Heart left ventricle (tissue), 16 donors: Measurements from ENCODE around the gene CHEK2. TPM values are rescaled to one million over a fixed set of nuclear protein-coding genes. Genes with fewer than 3 reads are reported as not detected.

Experiments used
- ATAC-seq, 4 donors: fragments of 200-7000 bp; cut with Tn5 transposase; one replicate each; pipeline ENCODE4 v1.9.1; 2020 to 2022; ENCODE audit warnings: moderate library complexity in 4 of 4, mild to moderate bottlenecking in 3 of 4, moderate number of reproducible peaks in 1 of 4
- DNase-seq, 5 donors: peaks; one replicate each; pipeline ENCODE4 v3.0.0-alpha.2; 2020
- H3K27ac ChIP-seq, 12 donors: fragments of 200-600 bp; sonication (generic) in 4 of 12; one replicate each; pipeline versions ENCODE4 v1.5.0 to v1.8.0; 2016 to 2022; ENCODE audit warnings: mild to moderate bottlenecking in 2 of 12
- H3K27me3 ChIP-seq, 9 donors: fragments of 200-600 bp; sonication (generic) in 2 of 9; one replicate each; pipeline versions ENCODE4 v1.5.1 to v1.8.0; 2016 to 2022; ENCODE audit warnings: mild to moderate bottlenecking in 3 of 9
- H3K36me3 ChIP-seq, 9 donors: fragments of 200-600 bp; sonication (generic) in 2 of 9; one replicate each; pipeline versions ENCODE4 v1.5.0 to v1.8.0; 2018 to 2022; ENCODE audit warnings: mild to moderate bottlenecking in 2 of 9
- H3K4me1 ChIP-seq, 12 donors: fragments of 200-600 bp; sonication (generic) in 4 of 12; one replicate each; pipeline versions ENCODE4 v1.5.0 to v1.8.0; 2016 to 2022; ENCODE audit warnings: mild to moderate bottlenecking in 3 of 12
- H3K4me3 ChIP-seq, 12 donors: fragments of 200-600 bp; sonication (generic) in 4 of 12; one replicate each; pipeline versions ENCODE4 v1.5.0 to v1.8.0; 2017 to 2022; ENCODE audit warnings: mild to moderate bottlenecking in 9 of 12, moderate library complexity in 4 of 12
- H3K9me3 ChIP-seq, 12 donors: fragments of 200-600 bp; sonication (generic) in 4 of 12; one replicate each; pipeline versions ENCODE4 v1.5.0 to v1.8.0; 2016 to 2022; ENCODE audit warnings: mild to moderate bottlenecking in 1 of 12
- CTCF ChIP-seq, 12 donors: fragments of 200-600 bp; sonication (generic) in 4 of 12; IDR thresholded peaks; one replicate each; pipeline versions ENCODE4 v1.5.0 to v1.8.0; 2018 to 2022; ENCODE audit warnings: antibody characterized with exemption in 12 of 12, mild to moderate bottlenecking in 5 of 12
- POLR2A ChIP-seq, 2 donors: fragments of 450-650 bp; IDR thresholded peaks; one replicate each; pipeline ENCODE4 v1.6.1; 2017; ENCODE audit warnings: antibody characterized with exemption in 2 of 2, mild to moderate bottlenecking in 2 of 2, moderate library complexity in 2 of 2
- WGBS, 4 donors: extraction: QIAGEN DNeasy Blood & Tissue Kit in 2 of 4; methylation state at CpG; one replicate each; pipeline versions ENCODE4 v1.1.5 to v1.1.7; 2013 to 2018; 5-methylcytosine and 5-hydroxymethylcytosine counted together
- intact Hi-C, 10 donors: fragments of 100-400 bp; cut with DNase I; formaldehyde crosslinking; loops; one replicate each; pipeline versions ENCODE4 v1.11.1 to v1.14.2; 2022
- polyA plus RNA-seq, 2 donors: library from polyadenylated mRNA; stranded (reverse); fragments of 200-250 nt; gene quantifications; one replicate each; pipeline ENCODE4 v1.2.3, GENCODE V29; 2013
- total RNA-seq, 9 donors: library from RNA; depleted of rRNA in 2 of 9; stranded (reverse); fragments of >200 nt in 2 of 9; fragmentation: NEBNext Ultra II Directional in 3 of 9; extraction: Animal tissue kit (Norgen Biotek cat#: 25700) in 3 of 9; gene quantifications; one replicate each; pipeline versions ENCODE4 v1.1.0 to v1.2.4, GENCODE V29; 2016 to 2023
- donor health status: ischemic (EF 13 %, LVEDD 7.1; RV severe dilation, severe dysfunction).
- donor health status: healthy with polysubstance abuse.
- donor health status: DM: no; HTN: yes; CAD: no.
- donor health status: DM: no; HTN: no; CAD: no.
- donor health status: ischemic (EF 25% LVEDD 6.9; RV normal size, moderate dysfunction).
- donor health status: ischemic (EF 25% LVEDD 5.7; RV mildly dilated, moderate dysfunction).
- donor health status: healthy.
- donor health status: DM: yes; HTN: yes; CAD: no.
- donor health status: ischemic (EF 35%, LVEDD 5.7; RV mildly dilated, moderate dysfunction).
- donor health status: nonischemic (EF 11% LVEDD 7.7; RV severe dilation, severe dysfunction).
- donor health status: DM: yes; HTN: yes; CAD: no.
- donor health status: PGD.
- donor health status: ischemic (EF 29% LVEDD 5.4; RV normal size, mild dysfunction).
- donor health status: nonischemic (EF 23%, LVEDD 6.1; RV moderate dilation, normal function).

Gene CHEK2
- total and polyA plus RNA-seq, 11 donors: 1.1 to 7.8 (median 2.3) TPM

DNA sequence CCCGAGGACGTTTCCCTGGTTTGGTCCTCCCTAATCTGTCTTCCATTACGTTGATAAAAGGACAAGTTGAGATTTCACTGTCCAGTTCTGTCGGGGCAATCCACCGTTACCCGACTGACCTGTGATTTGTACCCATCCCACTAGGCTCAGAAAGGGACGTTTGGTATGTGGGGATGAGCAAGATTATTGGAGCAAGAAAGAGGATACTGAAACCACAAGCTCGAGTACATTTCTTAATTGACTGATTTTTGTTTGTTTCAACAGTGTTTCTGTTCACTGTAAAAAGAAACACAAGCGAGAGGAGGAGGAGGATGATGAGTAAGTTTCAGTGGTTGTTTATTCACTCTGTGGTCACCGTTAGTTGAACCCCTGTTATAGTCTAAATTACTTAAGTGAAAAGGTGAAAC is 31.8 kb upstream of the CHEK2 start:
- TF ChIP-seq CTCF (IDR thresholded peaks at IDR 0.05): no peak
- no peak for TF ChIP-seq POLR2A (IDR thresholded peaks at IDR 0.05)
- Histone ChIP-seq H3K4me3 (peak overlapping the region; percentile 65 to 93 (median 80)), H3K4me1 (peaks cover 0 to 27% (median 20%) of the 10 kb centered on the region in 12 donors), H3K27me3 (no peaks in the 10 kb centered on the region), H3K36me3 (peaks cover 0 to 39% (median 31%) of the 10 kb centered on the region in 9 donors), H3K9me3 (peaks cover 0 to 5% (median 0%) of the 10 kb centered on the region in 12 donors), H3K27ac (peak overlapping the region in 11 of 12 donors; percentile 86 to 100 (median 97))
- intact Hi-C loops: loop anchor here in 5 of 10 donors (2.0 kb wide), 4 partner anchors 25 to 33 kb away; partner anchors contain the start of genes HSCB (in 2 of the 5), XBP1 (in 2 of the 5) and CHEK2 (in 1 of the 5)
- DNase-seq (no peak), ATAC-seq (peak in 1 of 4 donors; percentile 1)
- WGBS, 4 donors: 3 to 8% (median 6%) methylated on average over 10 of the region's 10 CpGs

DNA sequence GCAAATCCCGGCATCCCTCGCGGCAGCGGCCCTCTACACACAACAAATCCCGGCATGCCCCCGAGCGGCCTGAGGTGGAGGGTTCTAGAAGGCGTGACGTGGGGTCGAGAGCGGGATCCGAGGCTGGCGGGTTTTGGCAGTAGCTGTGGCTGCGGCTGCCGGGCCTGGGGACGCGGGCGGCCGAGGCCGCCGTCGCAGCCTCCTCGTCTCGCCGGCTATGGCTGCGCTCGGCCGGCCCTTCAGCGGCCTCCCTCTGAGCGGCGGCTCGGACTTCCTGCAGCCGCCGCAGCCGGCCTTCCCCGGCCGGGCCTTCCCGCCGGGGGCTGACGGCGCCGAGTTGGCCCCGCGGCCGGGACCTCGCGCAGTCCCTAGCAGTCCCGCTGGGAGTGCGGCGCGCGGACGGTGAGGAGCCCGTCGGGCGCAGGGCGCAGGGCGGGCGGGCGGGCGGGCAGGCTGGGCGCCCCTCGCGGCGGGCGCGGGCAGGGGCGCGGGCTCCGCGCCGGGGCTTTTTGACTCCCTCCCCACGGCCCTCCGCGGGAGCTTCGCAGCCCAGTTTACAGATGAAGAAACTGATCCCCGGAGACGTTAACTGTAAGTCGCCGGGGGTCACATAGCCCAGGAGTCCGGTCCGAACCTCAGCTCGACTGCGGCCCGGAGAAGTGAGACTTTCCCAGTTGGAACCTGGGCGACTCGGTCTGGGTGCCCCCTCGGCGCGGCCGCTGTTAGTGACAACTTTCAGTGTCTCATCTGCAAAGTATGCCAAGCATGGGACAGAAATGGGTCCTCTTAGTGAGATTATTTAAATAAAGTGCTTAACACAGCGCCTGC is 31.2 kb upstream of the CHEK2 start, which contains the start of gene CCDC117:
Gene CCDC117, plus strand, starts transcription at position 63 of the 828 bp plus-strand sequence. Its CDS starts 155 bp downstream, at position 218.
- Histone ChIP-seq H3K4me3 (peak within 1 kb of the TSS; percentile 65 to 93 (median 80)), H3K27ac (peak within 1 kb of the TSS; percentile 86 to 100 (median 97)), H3K9me3 (peaks cover 0 to 5% (median 0%) of the 10 kb centered on the region in 12 donors), H3K36me3 (peaks cover 0 to 33% (median 26%) of the 10 kb centered on the region in 9 donors), H3K27me3 (no peaks in the 10 kb centered on the region), H3K4me1 (peaks cover 0 to 26% (median 19%) of the 10 kb centered on the region in 12 donors)
- 0 to 1% (median 0%) methylated on average over 12 to 92 of the region's 92 CpGs for WGBS, 4 donors
- ATAC-seq (peak; percentile 98 to 99 (median 99)), DNase-seq (peak; percentile 96 to 98 (median 97))
- peak; percentile 23 to 88 for TF ChIP-seq POLR2A (IDR thresholded peaks at IDR 0.05)
- peak in 6 of 12 donors; percentile 3 to 41 (median 24) for TF ChIP-seq CTCF (IDR thresholded peaks at IDR 0.05)
- intact Hi-C loops: loop anchor here in 5 of 10 donors (1.0 to 2.0 kb wide), 6 partner anchors 26 to 32 kb away; partner anchors contain the start of genes HSCB (in 3 of the 5), CHEK2 (in 2 of the 5) and XBP1 (in 2 of the 5)

DNA sequence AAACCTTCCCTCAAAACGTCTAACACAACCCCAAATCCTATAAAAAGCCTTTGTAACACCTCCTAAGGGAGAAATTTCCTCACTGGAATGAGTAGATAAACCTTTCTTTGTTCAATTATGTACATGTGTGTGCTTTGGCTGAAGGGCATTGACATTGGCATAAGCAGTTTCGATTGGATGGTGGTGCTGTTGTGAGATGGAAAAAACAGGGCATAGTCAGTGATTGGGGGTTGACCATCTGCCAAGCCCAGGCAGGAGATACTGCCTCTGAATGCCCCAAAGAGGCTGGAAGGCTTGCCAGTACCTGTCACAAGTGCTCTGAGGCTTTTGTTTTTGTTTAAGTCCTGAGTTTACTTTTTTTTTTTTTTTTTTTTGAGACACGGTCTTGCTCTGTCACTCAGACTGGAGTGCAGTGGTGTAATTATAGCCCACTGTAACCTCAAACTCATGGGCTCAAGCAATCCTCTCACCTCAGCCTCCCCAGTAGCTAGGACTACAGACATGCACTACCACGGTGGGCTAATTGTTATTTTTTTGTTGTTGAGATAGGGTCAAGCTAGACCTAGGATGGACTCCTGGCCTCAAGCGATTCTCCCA is 29.7 kb upstream of the CHEK2 start:
- H3K36me3 ChIP-seq: peaks cover 0 to 21% (median 16%) of the 10 kb centered on the region in 9 donors
- H3K4me1 ChIP-seq: peaks cover 0 to 26% (median 19%) of the 10 kb centered on the region in 12 donors
- no peaks in the 10 kb centered on the region for H3K27me3 ChIP-seq
- ATAC-seq (no peak), DNase-seq (no peak)
- intact Hi-C loops: no loop called here
- WGBS, 4 donors: 73 to 81% (median 79%) methylated on average over 5 of the region's 5 CpGs
- peaks cover 0 to 5% (median 0%) of the 10 kb centered on the region in 12 donors for H3K9me3 ChIP-seq
- no peak for TF ChIP-seq POLR2A (IDR thresholded peaks at IDR 0.05)
- no peak for TF ChIP-seq CTCF (IDR thresholded peaks at IDR 0.05)
- no peak overlapping the region for H3K27ac ChIP-seq
- no peak overlapping the region for H3K4me3 ChIP-seq
